GM12878 (cell line): Measurements from ENCODE around the gene AGAP2. TPM values are rescaled to one million over a fixed set of nuclear protein-coding genes. Genes with fewer than 3 reads are reported as not detected.
A peak's percentile ranks its signal among the peaks of the same experiment; 100 is the strongest.

Source experiments
- CBX3 ChIP-seq: fragments of 200-600 bp; sonication (generic); IDR thresholded peaks from 2 replicates; pipeline ENCODE4 v1.6.1; 2016; ENCODE audit warnings: low read depth, borderline replicate concordance
- CEBPB ChIP-seq, 2 experiments: fragments of 150-350 bp in 1 of 2; IDR thresholded peaks; 2 replicates each; pipeline ENCODE4 v1.6.1; 2012 to 2014; ENCODE audit warnings: low read depth in 2 of 2, low read length in 2 of 2, borderline replicate concordance in 1 of 2, inconsistent platforms in 1 of 2
- CREB1 ChIP-seq: IDR thresholded peaks from 2 replicates; pipeline ENCODE4 v1.6.1; 2012; ENCODE audit warnings: low read depth, mild to moderate bottlenecking, inconsistent platforms
- CTCF ChIP-seq, 3 experiments: IDR thresholded peaks in 2 of 3; conservative IDR thresholded peaks in 1 of 3; 2 replicates each; pipeline ENCODE4 v1.5.1; 2011; ENCODE audit warnings: low read depth in 3 of 3, low read length in 3 of 3, mild to moderate bottlenecking in 3 of 3, control low read depth in 2 of 3, moderate library complexity in 2 of 3, inconsistent platforms in 1 of 3, mixed read lengths in 1 of 3; ENCODE audit not compliant: control insufficient read depth in 2 of 3, insufficient read depth in 1 of 3; ENCODE audit errors: extremely low read depth in 1 of 3
- E2F4 ChIP-seq: IDR thresholded peaks from 2 replicates; pipeline ENCODE4 v1.6.1; 2012; ENCODE audit warnings: low read depth, low read length, improper control_type of control experiment
- FOS ChIP-seq: IDR thresholded peaks from 3 replicates; pipeline ENCODE4 v1.6.1; 2011; ENCODE audit warnings: borderline replicate concordance; ENCODE audit not compliant: insufficient read length; ENCODE audit errors: extremely low read depth
- HCFC1 ChIP-seq: fragments of 150-350 bp; IDR thresholded peaks from 2 replicates; pipeline ENCODE4 v1.6.1; 2014; ENCODE audit warnings: low read length
- IRF3 ChIP-seq: fragments of 450-650 bp; IDR thresholded peaks from 2 replicates; pipeline ENCODE4 v1.6.1; 2014; ENCODE audit warnings: mild to moderate bottlenecking
- KLF5 ChIP-seq: fragments of 450-650 bp; IDR thresholded peaks from 2 replicates; pipeline ENCODE4 v1.6.1; 2014; ENCODE audit warnings: mild to moderate bottlenecking; ENCODE audit not compliant: partially characterized antibody
- MXI1 ChIP-seq: fragments of 150-350 bp; IDR thresholded peaks from 2 replicates; pipeline ENCODE4 v1.6.1; 2011; ENCODE audit warnings: low read depth, mild to moderate bottlenecking, inconsistent platforms, low read length, improper control_type of control experiment
- MYC ChIP-seq: IDR thresholded peaks from 2 replicates; pipeline ENCODE4 v1.6.1; 2011; ENCODE audit warnings: mild to moderate bottlenecking, low read length, moderate library complexity, inconsistent platforms; ENCODE audit not compliant: insufficient read depth, insufficient replicate concordance, insufficient read length, severe bottlenecking
- NR2F1 ChIP-seq: fragments of 450-650 bp; conservative IDR thresholded peaks from 2 replicates; pipeline ENCODE4 v1.6.1; 2017; ENCODE audit warnings: mild to moderate bottlenecking
- NRF1 ChIP-seq: conservative IDR thresholded peaks from 2 replicates; pipeline ENCODE4 v1.6.1; 2011; ENCODE audit warnings: mild to moderate bottlenecking, low read depth, low read length, improper control_type of control experiment
- PML ChIP-seq: IDR thresholded peaks from 2 replicates; pipeline ENCODE4 v1.6.1; 2012; ENCODE audit warnings: low read length, inconsistent platforms
- POLR2AphosphoS5 ChIP-seq: IDR thresholded peaks from 2 replicates; pipeline ENCODE4 v1.6.1; 2011; ENCODE audit warnings: mild to moderate bottlenecking, low read length, inconsistent platforms
- RAD51 ChIP-seq: fragments of 450-650 bp; IDR thresholded peaks from 2 replicates; pipeline ENCODE4 v1.6.1; 2016; ENCODE audit warnings: moderate library complexity, mild to moderate bottlenecking, inconsistent platforms
- RELB ChIP-seq: fragments of 450-650 bp; IDR thresholded peaks from 2 replicates; pipeline ENCODE4 v1.6.1; 2017; ENCODE audit warnings: low read depth, mild to moderate bottlenecking, moderate library complexity
- SREBF2 ChIP-seq: IDR thresholded peaks from 2 replicates; pipeline ENCODE4 v1.6.1; 2012; ENCODE audit warnings: mild to moderate bottlenecking, low read length
- ZBTB40 ChIP-seq: fragments of 450-650 bp; IDR thresholded peaks from 2 replicates; pipeline ENCODE4 v1.6.1; 2016; ENCODE audit warnings: mild to moderate bottlenecking, moderate library complexity, borderline replicate concordance
- polyA plus RNA-seq, 11 experiments: library from polyadenylated mRNA; depleted of rRNA in 4 of 11; unstranded in 6 of 11; stranded (reverse) in 5 of 11; fragments of >200 nt; fragmentation: Nextera tagmentation in 4 of 11; fragmentation: Illumina TruSeq in 1 of 11; extraction: Ambion mirVana in 4 of 11; extraction: Trizol in 1 of 11; gene quantifications; 1 replicate in 1 of 11; 2 replicates in 10 of 11; pipeline versions ENCODE4 v1.2.1 to v1.2.3, GENCODE V29; 2011 to 2016; ENCODE audit warnings: inconsistent platforms in 2 of 11, missing spikeins in 2 of 11, low read depth in 1 of 11
- total RNA-seq, 4 experiments: library from RNA; depleted of rRNA in 3 of 4; stranded (reverse); fragments of >200 nt in 3 of 4; fragmentation: Illumina TruSeq in 1 of 4; extraction: Trizol in 1 of 4; gene quantifications; 2 replicates each; pipeline versions ENCODE4 v1.2.1 to v1.2.3, GENCODE V29; 2013 to 2021

The AGAP2 gene
- total and polyA plus RNA-seq, 10 of the 15 experiments (the other 5 are each of a cell fraction or from before 2014, with no cell fraction given) = 0.29 to 19.8 (median 11.0) TPM

- TF ChIP-seq E2F4 (peak; percentile 26; the same call in 1 of the 2 replicates), CBX3 (no peak), IRF3 (peak; percentile 88), SREBF2 (no peak), POLR2AphosphoS5 (peak; percentile 69), RAD51 (peak; percentile 100), FOS (peak; percentile 92), CEBPB (IDR thresholded peaks at IDR 0.05; ENCODE audit: borderline replicate concordance in 1 of 2, low read depth in 2 of 2, low read length in 2 of 2) (no peak), RELB (peak; percentile 68), KLF5 (no peak), HCFC1 (peak; percentile 61), MYC (peak; percentile 74), NR2F1 (no peak; the same call in 1 of the 2 replicates), MXI1 (peak; percentile 96), NRF1 (peak; percentile 31; the same call in 1 of the 2 replicates), CTCF (IDR thresholded peaks at IDR 0.05 in 2 of 3, conservative IDR thresholded peaks at IDR 0.05 in 1 of 3; ENCODE audit: control insufficient read depth in 2 of 3, extremely low read depth in 1 of 3, insufficient read depth in 1 of 3, low read depth in 3 of 3, low read length in 3 of 3) (no peak), ZBTB40 (peak; percentile 56; the same call in 1 of the 2 replicates), CREB1 (peak; percentile 87), PML (peak; percentile 67; the same call in 1 of the 2 replicates)
These were observed 13.5 kb upstream of the AGAP2 start, which contains the start of gene CDK4 (continued) for GRCh38 chr12:57751788-57752667.
